ENCODE results near the gene MIDN. TPM values are rescaled to one million over a fixed set of nuclear protein-coding genes. Genes with fewer than 3 reads are reported as not detected.
A peak's percentile ranks its signal among the peaks of the same experiment; 100 is the strongest.

The MIDN gene
- polyA plus RNA-seq, 1 donor from 2014 or later = 24.8 TPM

- no peak for TF ChIP-seq POLR2AphosphoS5 (IDR thresholded peaks at IDR 0.05)
Observed at GRCh38 chr19:1267477-1268225, 19.3 kb downstream of the MIDN start (continued).

- H3K27ac ChIP-seq (ENCODE audit: low read length) = peak overlapping the region; percentile 82
- H3K79me2 ChIP-seq (replicated peaks; ENCODE audit: insufficient read depth, low read length) = peaks cover 35% of the 10 kb centered on the region
- H2AFZ ChIP-seq (ENCODE audit: low read depth, low read length) = no peak overlapping the region
- no peaks in the 10 kb centered on the region for H3K9me3 ChIP-seq (ENCODE audit: low read length)
- no peaks in the 10 kb centered on the region for H3K36me3 ChIP-seq (ENCODE audit: insufficient read depth, low read length)
- H3K9ac ChIP-seq (ENCODE audit: low read length) = peak overlapping the region; percentile 90
- H3K4me2 ChIP-seq (ENCODE audit: low read length) = peak overlapping the region; percentile 78
- H3K9me2 ChIP-seq (ENCODE audit: insufficient read depth, low read length) = no peaks in the 10 kb centered on the region
- H4K20me1 ChIP-seq (ENCODE audit: insufficient read depth) = peaks cover 20% of the 10 kb centered on the region
- TF ChIP-seq CTCF (IDR thresholded peaks at IDR 0.05; ENCODE audit: poor library complexity, severe bottlenecking) (no peak), POLR2AphosphoS5 (IDR thresholded peaks at IDR 0.05) (no peak), MXI1 (conservative IDR thresholded peaks at IDR 0.05; ENCODE audit: poor library complexity, severe bottlenecking) (no peak), EZH2 (IDR thresholded peaks at IDR 0.05; ENCODE audit: borderline replicate concordance, insufficient read depth, low read length, poor library complexity, severe bottlenecking) (no peak), REST (IDR thresholded peaks at IDR 0.05; ENCODE audit: borderline replicate concordance) (no peak), TAF1 (IDR thresholded peaks at IDR 0.05; ENCODE audit: low read depth) (no peak), EP300 (conservative IDR thresholded peaks at IDR 0.05; ENCODE audit: poor library complexity, severe bottlenecking) (no peak), SMC3 (conservative IDR thresholded peaks at IDR 0.05; ENCODE audit: poor library complexity) (no peak), RAD21 (conservative IDR thresholded peaks at IDR 0.05) (no peak)
- peak overlapping the region; percentile 71 for H3K4me3 ChIP-seq (ENCODE audit: low read length)
- H3F3A ChIP-seq (ENCODE audit: insufficient read depth, low read length, poor library complexity, severe bottlenecking) = no peaks in the 10 kb centered on the region
- H3K27me3 ChIP-seq (ENCODE audit: insufficient read depth, low read depth, low read length) = no peaks in the 10 kb centered on the region
Observed at GRCh38 chr19:1268226-1269064, 20.1 kb downstream of the MIDN start.

- no peaks in the 10 kb centered on the region for H3K9me2 ChIP-seq (ENCODE audit: insufficient read depth, low read length)
- H3K4me3 ChIP-seq (ENCODE audit: low read length) = peak within 1 kb of the TSS; percentile 71
- no peaks in the 10 kb centered on the region for H3K27me3 ChIP-seq (ENCODE audit: insufficient read depth, low read depth, low read length)
- H3K9me3 ChIP-seq (ENCODE audit: low read length) = no peaks in the 10 kb centered on the region
- peaks cover 20% of the 10 kb centered on the region for H4K20me1 ChIP-seq (ENCODE audit: insufficient read depth)
- H3K79me2 ChIP-seq (replicated peaks; ENCODE audit: insufficient read depth, low read length) = peaks cover 35% of the 10 kb centered on the region
- no peaks in the 10 kb centered on the region for H3F3A ChIP-seq (ENCODE audit: insufficient read depth, low read length, poor library complexity, severe bottlenecking)
- peak; percentile 33 for TF ChIP-seq SMC3 (conservative IDR thresholded peaks at IDR 0.05; ENCODE audit: poor library complexity)
- peak; percentile 100 for TF ChIP-seq POLR2AphosphoS5 (IDR thresholded peaks at IDR 0.05)
- TF ChIP-seq EZH2 (IDR thresholded peaks at IDR 0.05; ENCODE audit: borderline replicate concordance, insufficient read depth, low read length, poor library complexity, severe bottlenecking) = no peak
- no peak for TF ChIP-seq RAD21 (conservative IDR thresholded peaks at IDR 0.05)
- TF ChIP-seq MXI1 (conservative IDR thresholded peaks at IDR 0.05; ENCODE audit: poor library complexity, severe bottlenecking) = no peak
- TF ChIP-seq TAF1 (IDR thresholded peaks at IDR 0.05; ENCODE audit: low read depth) = peak; percentile 88
- no peak for TF ChIP-seq EP300 (conservative IDR thresholded peaks at IDR 0.05; ENCODE audit: poor library complexity, severe bottlenecking)
- TF ChIP-seq REST (IDR thresholded peaks at IDR 0.05; ENCODE audit: borderline replicate concordance) = peak; percentile 80
- H3K27ac ChIP-seq (ENCODE audit: low read length) = peak within 1 kb of the TSS; percentile 82
- peak within 1 kb of the TSS; percentile 99 for H3K4me2 ChIP-seq (ENCODE audit: low read length)
- H3K9ac ChIP-seq (ENCODE audit: low read length) = peak within 1 kb of the TSS; percentile 90
- H3K36me3 ChIP-seq (ENCODE audit: insufficient read depth, low read length) = peaks cover 3% of the 10 kb centered on the region
- no peak within 1 kb of the TSS for H2AFZ ChIP-seq (ENCODE audit: low read depth, low read length)
Observed at GRCh38 chr19:1269065-1269477, 20.7 kb downstream of the MIDN start, which contains the start of gene CIRBP. TSS of gene CIRBP (plus strand) at chr19:1269332. CDS start at chr19:1270934, 1,602 bp downstream.
